ENCODE measurements around the gene ZC3HAV1.

The ZC3HAV1 gene

DNA sequence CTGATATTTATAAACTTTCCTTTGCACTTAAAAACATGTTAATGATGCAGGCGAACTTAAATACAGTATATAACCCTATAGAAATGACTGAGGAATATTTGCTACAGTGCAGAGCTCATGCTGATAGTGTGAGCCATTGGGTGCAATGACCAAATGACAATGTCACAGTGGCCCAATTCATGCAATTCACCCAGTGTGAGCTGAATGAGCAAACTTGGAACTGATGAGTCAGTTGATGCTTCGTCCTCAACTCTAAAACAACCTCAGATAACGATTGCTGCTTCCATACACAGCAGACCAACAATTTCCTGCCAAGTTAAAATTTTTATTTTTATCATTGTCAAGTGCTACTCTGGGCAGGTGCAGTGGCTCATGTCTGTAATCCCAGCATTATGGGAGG, 61.5 kb downstream of the ZC3HAV1 start:
- peaks cover 25% of the 10 kb centered on the region for H3K36me3 ChIP-seq (ENCODE audit: insufficient read depth, low read length)
- H3K9ac ChIP-seq (ENCODE audit: low read length) = no peak overlapping the region
- H3K9me3 ChIP-seq (ENCODE audit: low read length) = no peaks in the 10 kb centered on the region
- no peaks in the 10 kb centered on the region for H3K79me2 ChIP-seq (ENCODE audit: insufficient read depth, low read length)
- H3K4me1 ChIP-seq (ENCODE audit: insufficient read depth, low read length, severe bottlenecking) = no peaks in the 10 kb centered on the region
- no peaks in the 10 kb centered on the region for H3F3A ChIP-seq (ENCODE audit: insufficient read depth, low read length)
- no peaks in the 10 kb centered on the region for H3K9me2 ChIP-seq (ENCODE audit: low read depth, low read length)
- TF ChIP-seq, protein P1, sequence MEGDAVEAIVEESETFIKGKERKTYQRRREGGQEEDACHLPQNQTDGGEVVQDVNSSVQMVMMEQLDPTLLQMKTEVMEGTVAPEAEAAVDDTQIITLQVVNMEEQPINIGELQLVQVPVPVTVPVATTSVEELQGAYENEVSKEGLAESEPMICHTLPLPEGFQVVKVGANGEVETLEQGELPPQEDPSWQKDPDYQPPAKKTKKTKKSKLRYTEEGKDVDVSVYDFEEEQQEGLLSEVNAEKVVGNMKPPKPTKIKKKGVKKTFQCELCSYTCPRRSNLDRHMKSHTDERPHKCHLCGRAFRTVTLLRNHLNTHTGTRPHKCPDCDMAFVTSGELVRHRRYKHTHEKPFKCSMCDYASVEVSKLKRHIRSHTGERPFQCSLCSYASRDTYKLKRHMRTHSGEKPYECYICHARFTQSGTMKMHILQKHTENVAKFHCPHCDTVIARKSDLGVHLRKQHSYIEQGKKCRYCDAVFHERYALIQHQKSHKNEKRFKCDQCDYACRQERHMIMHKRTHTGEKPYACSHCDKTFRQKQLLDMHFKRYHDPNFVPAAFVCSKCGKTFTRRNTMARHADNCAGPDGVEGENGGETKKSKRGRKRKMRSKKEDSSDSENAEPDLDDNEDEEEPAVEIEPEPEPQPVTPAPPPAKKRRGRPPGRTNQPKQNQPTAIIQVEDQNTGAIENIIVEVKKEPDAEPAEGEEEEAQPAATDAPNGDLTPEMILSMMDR (IDR thresholded peaks at IDR 0.05; ENCODE audit: low read length) = no peak
- no peak overlapping the region for H3K27ac ChIP-seq (ENCODE audit: low read depth, low read length, poor library complexity, severe bottlenecking)
- H4K20me1 ChIP-seq (ENCODE audit: insufficient read depth, low read length) = no peaks in the 10 kb centered on the region
- H2AFZ ChIP-seq (ENCODE audit: low read length) = no peak overlapping the region
- no peak overlapping the region for H3K4me2 ChIP-seq (ENCODE audit: low read length)
- no peak overlapping the region for H3K4me3 ChIP-seq (ENCODE audit: low read depth, low read length, poor library complexity, severe bottlenecking)
- H3K27me3 ChIP-seq (ENCODE audit: insufficient read depth, low read length) = no peaks in the 10 kb centered on the region

DNA sequence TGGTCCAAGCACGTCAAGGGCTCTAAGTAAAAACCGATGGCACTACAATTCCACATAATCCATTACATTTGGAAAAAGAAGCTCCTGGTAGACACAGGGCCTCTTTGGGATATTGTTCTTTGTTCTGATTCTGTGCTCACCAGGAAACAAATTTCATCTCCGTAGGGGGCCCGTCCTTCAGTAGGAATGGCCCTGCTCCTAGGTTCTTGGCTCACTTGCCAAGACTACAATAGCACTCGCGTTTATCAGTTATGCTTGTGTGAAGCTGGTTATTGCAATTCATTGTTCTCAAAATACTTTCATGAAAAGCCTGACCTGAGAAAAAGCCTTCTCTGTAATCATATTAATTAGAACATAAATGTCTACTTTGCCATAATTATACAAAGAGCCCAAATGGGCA, 63.4 kb downstream of the ZC3HAV1 start:
- H3K79me2 ChIP-seq (ENCODE audit: insufficient read depth, low read length) = no peaks in the 10 kb centered on the region
- H3K36me3 ChIP-seq (ENCODE audit: insufficient read depth, low read length) = peaks cover 23% of the 10 kb centered on the region
- H3K27ac ChIP-seq (ENCODE audit: low read depth, low read length, poor library complexity, severe bottlenecking) = no peak overlapping the region
- H2AFZ ChIP-seq (ENCODE audit: low read length) = no peak overlapping the region
- H3K4me3 ChIP-seq (ENCODE audit: low read depth, low read length, poor library complexity, severe bottlenecking) = no peak overlapping the region
- H4K20me1 ChIP-seq (ENCODE audit: insufficient read depth, low read length) = no peaks in the 10 kb centered on the region
- no peaks in the 10 kb centered on the region for H3F3A ChIP-seq (ENCODE audit: insufficient read depth, low read length)
- no peaks in the 10 kb centered on the region for H3K27me3 ChIP-seq (ENCODE audit: insufficient read depth, low read length)
- TF ChIP-seq EZH2 (IDR thresholded peaks at IDR 0.05; ENCODE audit: borderline replicate concordance, low read length) = no peak
- TF ChIP-seq, protein P1 (IDR thresholded peaks at IDR 0.05; ENCODE audit: low read length) = no peak
- peaks cover 4% of the 10 kb centered on the region for H3K4me1 ChIP-seq (ENCODE audit: insufficient read depth, low read length, severe bottlenecking)
- no peak overlapping the region for H3K4me2 ChIP-seq (ENCODE audit: low read length)
- H3K9me3 ChIP-seq (ENCODE audit: low read length) = no peaks in the 10 kb centered on the region
- no peak overlapping the region for H3K9ac ChIP-seq (ENCODE audit: low read length)
- no peaks in the 10 kb centered on the region for H3K9me2 ChIP-seq (ENCODE audit: low read depth, low read length)

GRCh38 chr7:139044813-139045794, 64.4 kb downstream of the ZC3HAV1 start:
- peaks cover 4% of the 10 kb centered on the region for H3K4me1 ChIP-seq (ENCODE audit: insufficient read depth, low read length, severe bottlenecking)
- no peaks in the 10 kb centered on the region for H3K9me3 ChIP-seq (ENCODE audit: low read length)
- TF ChIP-seq EZH2 (IDR thresholded peaks at IDR 0.05; ENCODE audit: borderline replicate concordance, low read length) = no peak
- TF ChIP-seq, protein P1 (IDR thresholded peaks at IDR 0.05; ENCODE audit: low read length) = no peak
- no peaks in the 10 kb centered on the region for H4K20me1 ChIP-seq (ENCODE audit: insufficient read depth, low read length)
- no peaks in the 10 kb centered on the region for H3K9me2 ChIP-seq (ENCODE audit: low read depth, low read length)
- no peaks in the 10 kb centered on the region for H3F3A ChIP-seq (ENCODE audit: insufficient read depth, low read length)
- H3K27ac ChIP-seq (ENCODE audit: low read depth, low read length, poor library complexity, severe bottlenecking) = no peak overlapping the region
- H3K4me3 ChIP-seq (ENCODE audit: low read depth, low read length, poor library complexity, severe bottlenecking) = no peak overlapping the region
- peaks cover 23% of the 10 kb centered on the region for H3K36me3 ChIP-seq (ENCODE audit: insufficient read depth, low read length)
- no peaks in the 10 kb centered on the region for H3K27me3 ChIP-seq (ENCODE audit: insufficient read depth, low read length)
- no peak overlapping the region for H2AFZ ChIP-seq (ENCODE audit: low read length)
- no peak overlapping the region for H3K9ac ChIP-seq (ENCODE audit: low read length)
- H3K79me2 ChIP-seq (ENCODE audit: insufficient read depth, low read length) = no peaks in the 10 kb centered on the region
- H3K4me2 ChIP-seq (ENCODE audit: low read length) = no peak overlapping the region

Data from OCI-LY1 (cell line).